ENCODE measurements around the gene C15orf39. TPM values are rescaled to one million over a fixed set of nuclear protein-coding genes. Genes with fewer than 3 reads are reported as not detected.
"Not testable (repeated sequence)": the region's sequence is repeated elsewhere in the genome, so short reads cannot be mapped to it uniquely, and the experiment has no call there.

The C15orf39 gene
- total RNA-seq, 3 donors from 2014 or later = 7.7 to 17.4 (median 11.5) TPM

DNA sequence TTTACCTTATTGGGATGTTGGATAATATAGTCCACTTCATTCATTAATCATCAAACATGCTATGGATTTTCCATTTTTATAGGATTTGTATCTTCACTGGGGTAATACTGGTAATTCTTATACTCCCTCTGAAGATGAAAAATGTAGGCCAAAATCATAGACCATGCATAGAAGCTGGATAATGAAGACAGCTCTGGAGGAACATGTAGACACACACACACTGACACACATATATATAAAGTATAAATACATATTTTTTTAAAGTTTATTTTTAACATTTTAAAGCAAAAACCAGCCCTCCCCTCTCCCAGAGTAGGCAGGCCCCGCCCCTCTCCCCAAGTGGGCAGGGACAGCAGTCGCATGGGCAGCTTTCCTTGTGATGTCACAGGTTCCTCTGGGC, 56.4 kb downstream of the C15orf39 start, which contains the start of gene GOLGA6C:
TSS of gene GOLGA6C (plus strand) at position 301 of the 400 bp plus-strand sequence. CDS start 265 bp downstream, outside the sequence.
- intact Hi-C loops (cut with DNase I; ENCODE audit: low total_unique reads); DNase-seq (ENCODE audit: low spot score in 2 of 2); H3K27ac ChIP-seq; H3K4me3 ChIP-seq; H3K36me3 ChIP-seq; H3K27me3 ChIP-seq; H3K4me1 ChIP-seq; H3K9me3 ChIP-seq: not testable (repeated sequence)

DNA sequence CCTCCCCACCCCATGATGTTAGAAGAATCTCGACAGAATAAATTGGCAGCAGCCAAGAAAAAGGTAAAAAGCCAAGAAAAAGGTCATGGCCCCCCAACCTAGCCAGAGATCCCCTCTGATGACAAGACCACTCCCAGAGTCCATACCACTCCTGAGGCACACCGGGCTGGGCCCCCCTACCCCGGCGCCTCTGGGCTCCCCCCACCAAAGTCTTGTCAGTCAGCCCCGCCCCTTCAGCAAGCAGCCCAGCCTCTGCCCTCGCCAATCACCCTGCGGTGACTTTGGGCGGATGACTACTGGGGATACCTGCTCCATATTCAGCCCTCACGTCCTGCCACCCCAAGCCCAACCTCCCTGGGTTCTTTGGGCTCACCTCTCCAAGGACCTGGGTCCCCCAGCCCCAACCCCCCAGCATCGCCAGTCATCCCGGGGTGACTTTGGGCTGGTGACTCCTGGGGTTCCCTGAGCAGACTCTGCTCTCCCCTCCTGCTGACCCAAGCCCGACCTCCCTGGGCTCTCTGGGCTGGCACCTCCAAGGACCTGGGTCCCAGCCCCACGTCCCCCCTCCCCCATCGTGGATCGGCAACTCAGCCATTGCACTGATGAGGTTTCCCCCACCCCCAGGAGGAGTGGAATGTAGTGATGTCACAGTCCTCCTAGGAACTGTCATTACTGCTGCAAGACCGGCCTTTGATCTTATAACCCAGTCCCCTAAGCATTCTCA, 57.1 kb downstream of the C15orf39 start:
- DNase-seq (ENCODE audit: low spot score in 2 of 2); H3K36me3 ChIP-seq; H3K27me3 ChIP-seq; H3K27ac ChIP-seq; H3K4me3 ChIP-seq; H3K9me3 ChIP-seq; H3K4me1 ChIP-seq; intact Hi-C loops (cut with DNase I; ENCODE audit: low total_unique reads): not testable (repeated sequence)

DNA sequence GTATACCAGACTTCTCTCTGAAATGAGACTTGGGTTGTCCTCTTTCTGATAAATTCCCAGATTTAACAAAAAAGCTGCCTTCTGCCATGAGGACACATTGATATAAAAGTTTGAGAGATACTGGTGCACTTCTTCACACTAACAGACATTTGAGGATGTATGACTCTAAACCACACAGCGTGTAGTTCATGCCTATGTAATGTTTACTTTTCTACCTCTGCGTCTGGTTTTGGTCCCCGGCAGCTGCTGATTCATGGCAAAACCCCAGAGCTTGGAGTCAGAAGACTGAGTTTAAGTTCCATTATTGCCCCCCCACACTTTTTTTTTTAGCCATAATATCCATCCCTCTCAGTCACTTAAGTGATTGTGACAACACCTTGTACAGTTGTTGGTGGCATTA, 58.2 kb downstream of the C15orf39 start:
- DNase-seq (ENCODE audit: low spot score in 2 of 2); H3K9me3 ChIP-seq; H3K36me3 ChIP-seq; intact Hi-C loops (cut with DNase I; ENCODE audit: low total_unique reads); H3K27me3 ChIP-seq; H3K4me3 ChIP-seq; H3K4me1 ChIP-seq; H3K27ac ChIP-seq: not testable (repeated sequence)

Other genes with a start within 250 kb of the C15orf39 start
- gene RPP25, start 245.1 kb upstream of the C15orf39 start, total RNA-seq = 10 to 100 TPM in 2 of 3 donors, 1 to 10 TPM in 1; 7.6 to 17.1 (median 13.1) TPM
- gene SCAMP5, start 206.3 kb upstream of the C15orf39 start, total RNA-seq = 1 to 10 TPM; 2.2 to 7.5 (median 4.5) TPM
- gene PPCDC, start 178.3 kb upstream of the C15orf39 start, total RNA-seq = 10 to 100 TPM; 17.3 to 19.0 (median 18.9) TPM
- under 1 TPM in 1 of 3 donors, not detected in 2; 0.33 TPM for gene GOLGA6C, start 56.5 kb downstream of the C15orf39 start, total RNA-seq
- gene GOLGA6D, start 81.0 kb downstream of the C15orf39 start, total RNA-seq = under 1 TPM in 1 of 3 donors, not detected in 2; 0.16 TPM
- gene COMMD4, start 134.2 kb downstream of the C15orf39 start, total RNA-seq = 10 to 100 TPM; 61.6 to 66.6 (median 63.6) TPM
- gene NEIL1, start 145.2 kb downstream of the C15orf39 start, total RNA-seq = 100 to 1,000 TPM in 1 of 3 donors, 10 to 100 TPM in 2; 23.4 to 101 (median 97.9) TPM
- 100 to 1,000 TPM; 112 to 259 (median 169) TPM for gene MAN2C1, start 166.7 kb downstream of the C15orf39 start, total RNA-seq
- 10 to 100 TPM; 40.2 to 66.9 (median 49.5) TPM for gene SIN3A, start 249.8 kb downstream of the C15orf39 start, total RNA-seq

Data from breast epithelium (tissue), 4 donors.